D721Med (cell line): ENCODE data around the gene PNPLA5.
"Not testable (repeated sequence)": the region's sequence is repeated elsewhere in the genome, so short reads cannot be mapped to it uniquely, and the experiment has no call there.

Experiments
- DNase-seq: peaks from one replicate; pipeline ENCODE4 v3.0.0; 2011; ENCODE audit warnings: low spot score; ENCODE audit not compliant: insufficient read length
- FAIRE-seq: peaks from 2 replicates; lab custom pipeline; 2011; peaks lifted over from hg19 to GRCh38; lab: Jason Lieb, UNC
- CTCF ChIP-seq: IDR thresholded peaks from 2 replicates; pipeline ENCODE4 v1.5.1; 2012; ENCODE audit warnings: mild to moderate bottlenecking, control low read depth; ENCODE audit not compliant: insufficient read depth; ENCODE audit errors: missing control alignments

PNPLA5 gene

GRCh38 chr22:43876866-43877509, 14.8 kb downstream of the PNPLA5 start:
- no peak for DNase-seq
- FAIRE-seq: no peak
- TF ChIP-seq CTCF: no peak

GRCh38 chr22:43869799-43870198, 22.0 kb downstream of the PNPLA5 start:
- TF ChIP-seq CTCF: no peak
- no peak for DNase-seq
- no peak for FAIRE-seq

GRCh38 chr22:43869001-43869400, 22.8 kb downstream of the PNPLA5 start:
- FAIRE-seq, DNase-seq: not testable (repeated sequence)

GRCh38 chr22:43867839-43868635, 23.8 kb downstream of the PNPLA5 start:
- no peak for DNase-seq
- no peak for TF ChIP-seq CTCF
- no peak for FAIRE-seq

- FAIRE-seq (no peak), DNase-seq (no peak)
- TF ChIP-seq CTCF: no peak
Observed at GRCh38 chr22:43862882-43863202, 29.0 kb downstream of the PNPLA5 start.

- peak; percentile 47 for DNase-seq
- no peak for TF ChIP-seq CTCF
- FAIRE-seq: no peak
Observed at GRCh38 chr22:43862074-43862881, 29.5 kb downstream of the PNPLA5 start, which contains the start of gene SULT4A1. Gene SULT4A1 (minus strand): TSS chr22:43862513. CDS start chr22:43862382, 131 bp downstream.

GRCh38 chr22:43861529-43861928, 30.3 kb downstream of the PNPLA5 start:
- no peak for FAIRE-seq
- DNase-seq: no peak
- TF ChIP-seq CTCF: no peak
